ENCODE measurements around the gene CD82.

DNA sequence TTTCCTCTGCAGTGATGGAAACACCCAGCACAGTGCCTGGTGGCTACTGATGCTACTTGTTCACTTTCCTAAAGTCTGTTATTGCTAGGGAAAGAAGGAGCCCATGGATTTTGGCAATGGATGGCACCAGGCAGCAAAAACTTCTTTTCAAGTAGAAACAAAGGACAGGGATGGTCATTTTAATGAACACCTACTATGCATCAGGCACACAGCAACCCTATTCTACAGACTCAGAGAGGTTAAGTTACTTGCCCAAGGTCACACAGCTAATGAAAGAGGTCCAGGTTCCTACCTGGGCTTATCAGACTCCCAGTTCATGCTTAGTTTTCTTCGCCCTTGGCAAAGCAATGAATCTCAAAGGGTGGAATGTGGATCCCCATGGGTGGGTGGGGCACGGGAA, 36.9 kb upstream of the CD82 start:
- TF ChIP-seq, protein P1, sequence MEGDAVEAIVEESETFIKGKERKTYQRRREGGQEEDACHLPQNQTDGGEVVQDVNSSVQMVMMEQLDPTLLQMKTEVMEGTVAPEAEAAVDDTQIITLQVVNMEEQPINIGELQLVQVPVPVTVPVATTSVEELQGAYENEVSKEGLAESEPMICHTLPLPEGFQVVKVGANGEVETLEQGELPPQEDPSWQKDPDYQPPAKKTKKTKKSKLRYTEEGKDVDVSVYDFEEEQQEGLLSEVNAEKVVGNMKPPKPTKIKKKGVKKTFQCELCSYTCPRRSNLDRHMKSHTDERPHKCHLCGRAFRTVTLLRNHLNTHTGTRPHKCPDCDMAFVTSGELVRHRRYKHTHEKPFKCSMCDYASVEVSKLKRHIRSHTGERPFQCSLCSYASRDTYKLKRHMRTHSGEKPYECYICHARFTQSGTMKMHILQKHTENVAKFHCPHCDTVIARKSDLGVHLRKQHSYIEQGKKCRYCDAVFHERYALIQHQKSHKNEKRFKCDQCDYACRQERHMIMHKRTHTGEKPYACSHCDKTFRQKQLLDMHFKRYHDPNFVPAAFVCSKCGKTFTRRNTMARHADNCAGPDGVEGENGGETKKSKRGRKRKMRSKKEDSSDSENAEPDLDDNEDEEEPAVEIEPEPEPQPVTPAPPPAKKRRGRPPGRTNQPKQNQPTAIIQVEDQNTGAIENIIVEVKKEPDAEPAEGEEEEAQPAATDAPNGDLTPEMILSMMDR (IDR thresholded peaks at IDR 0.05) = no peak
- TF ChIP-seq POLR2A (IDR thresholded peaks at IDR 0.05) = no peak
